CD14-positive monocyte (primary cell): ENCODE measurements around the gene SLC27A4. TPM values are rescaled to one million over a fixed set of nuclear protein-coding genes. Genes with fewer than 3 reads are reported as not detected.

Experiments
- DNase-seq, 3 donors: peaks; one replicate each; pipeline ENCODE4 v3.0.0-alpha.2; 2011 to 2022
- H2AFZ ChIP-seq: 2 replicates; pipeline ENCODE4 v1.6.0; 2012; ENCODE audit warnings: mild to moderate bottlenecking, low read depth, low read length, inconsistent platforms; ENCODE audit not compliant: insufficient read depth, poor library complexity, severe bottlenecking
- H3K27ac ChIP-seq, 2 donors: 1 replicate in 1 of 2; 2 replicates in 1 of 2; pipeline ENCODE4 v1.5.1; 2012 to 2013; ENCODE audit warnings: low read length in 2 of 2, control low read depth in 1 of 2, inconsistent platforms in 1 of 2, low read depth in 1 of 2, mild to moderate bottlenecking in 1 of 2
- H3K27me3 ChIP-seq, 2 donors: one replicate each; pipeline versions ENCODE4 v1.6.0 to v1.6.1; 2011 to 2013; ENCODE audit warnings: low read length in 2 of 2; ENCODE audit not compliant: control insufficient read depth in 2 of 2, insufficient read depth in 2 of 2
- H3K36me3 ChIP-seq, 2 donors: replicated peaks in 1 of 2; 1 replicate in 1 of 2; 2 replicates in 1 of 2; pipeline versions ENCODE4 v1.5.1 to v1.6.1; 2012 to 2013; ENCODE audit warnings: low read length in 2 of 2, control low read depth in 1 of 2, inconsistent platforms in 1 of 2, mild to moderate bottlenecking in 1 of 2; ENCODE audit not compliant: insufficient read depth in 2 of 2, control insufficient read depth in 1 of 2
- H3K4me1 ChIP-seq, 2 donors: 1 replicate in 1 of 2; 2 replicates in 1 of 2; pipeline versions ENCODE4 v1.5.1 to v1.6.1; 2012 to 2013; ENCODE audit warnings: low read length in 2 of 2, control low read depth in 1 of 2, inconsistent platforms in 1 of 2, mild to moderate bottlenecking in 1 of 2, moderate library complexity in 1 of 2; ENCODE audit not compliant: insufficient read depth in 2 of 2, control insufficient read depth in 1 of 2
- H3K4me2 ChIP-seq: replicated peaks from 2 replicates; pipeline ENCODE3; 2012; ENCODE audit warnings: low read length, moderate library complexity, mild to moderate bottlenecking; ENCODE audit not compliant: poor library complexity, severe bottlenecking; ENCODE audit errors: extremely low read depth
- H3K4me3 ChIP-seq, 3 experiments: fragments of 200-600 bp in 1 of 3; sonication (generic) in 1 of 3; replicated peaks in 1 of 3; 1 replicate in 2 of 3; 2 replicates in 1 of 3; pipeline ENCODE4 v1.5.1; 2011 to 2013; ENCODE audit warnings: low read length in 3 of 3, mild to moderate bottlenecking in 3 of 3, control low read depth in 2 of 3, low read depth in 2 of 3, inconsistent platforms in 1 of 3, moderate library complexity in 1 of 3
- H3K79me2 ChIP-seq: 2 replicates; pipeline ENCODE4 v1.6.0; 2012; ENCODE audit warnings: mild to moderate bottlenecking, control low read depth, inconsistent platforms, low read length, moderate library complexity; ENCODE audit not compliant: insufficient read depth
- H3K9ac ChIP-seq: 2 replicates; pipeline ENCODE4 v1.6.0; 2017; ENCODE audit warnings: low read length, mild to moderate bottlenecking; ENCODE audit not compliant: insufficient read depth, poor library complexity, severe bottlenecking
- H3K9me3 ChIP-seq, 2 donors: replicated peaks in 1 of 2; 1 replicate in 1 of 2; 2 replicates in 1 of 2; pipeline versions ENCODE4 v1.5.1 to v1.6.1; 2012 to 2013; ENCODE audit warnings: low read length in 2 of 2, control low read depth in 1 of 2; ENCODE audit not compliant: control insufficient read depth in 1 of 2, insufficient read depth in 1 of 2
- H4K20me1 ChIP-seq: 2 replicates; pipeline ENCODE4 v1.6.0; 2012; ENCODE audit warnings: mild to moderate bottlenecking, low read length, control low read depth, moderate library complexity; ENCODE audit not compliant: insufficient read depth
- H3K27ac Mint-ChIP-seq, 7 donors: one replicate each; pipeline ENCODE4 v1.8.0; 2020; ENCODE audit warnings: mild to moderate bottlenecking in 7 of 7, mixed read lengths in 7 of 7, moderate library complexity in 6 of 7, inconsistent platforms in 2 of 7
- H3K27me3 Mint-ChIP-seq, 3 donors: one replicate each; pipeline ENCODE4 v1.8.0; 2021 to 2022; ENCODE audit warnings: low read depth in 3 of 3, mild to moderate bottlenecking in 3 of 3, mixed read lengths in 3 of 3, moderate library complexity in 3 of 3, inconsistent platforms in 1 of 3
- H3K36me3 Mint-ChIP-seq, 2 donors: one replicate each; pipeline ENCODE4 v1.8.0; 2020; ENCODE audit warnings: mixed read lengths in 2 of 2, inconsistent platforms in 1 of 2, mild to moderate bottlenecking in 1 of 2
- H3K4me1 Mint-ChIP-seq: one replicate; pipeline ENCODE4 v1.8.0; 2020; ENCODE audit warnings: mild to moderate bottlenecking, mixed read lengths
- H3K4me3 Mint-ChIP-seq, 2 donors: one replicate each; pipeline ENCODE4 v1.8.0; 2020; ENCODE audit warnings: mild to moderate bottlenecking in 2 of 2, mixed read lengths in 2 of 2, moderate library complexity in 1 of 2
- H3K9me3 Mint-ChIP-seq, 7 donors: one replicate each; pipeline ENCODE4 v1.8.0; 2020 to 2022; ENCODE audit warnings: mixed read lengths in 7 of 7, mild to moderate bottlenecking in 6 of 7, moderate library complexity in 6 of 7, inconsistent platforms in 2 of 7
- WGBS: methylation state at CpG from one replicate; pipeline ENCODE4 v1.1.5; 2013; ENCODE audit warnings: missing lambda C conversion rate; ENCODE audit not compliant: insufficient coverage; 5-methylcytosine and 5-hydroxymethylcytosine counted together
- intact Hi-C, 2 donors: fragments of 100-400 bp; cut with micrococcal nuclease; formaldehyde crosslinking; loops; one replicate each; pipeline versions ENCODE4 v1.15.0 to v1.15.1; 2023
- polyA plus RNA-seq, 3 donors: library from polyadenylated mRNA; depleted of rRNA in 1 of 3; unstranded in 2 of 3; stranded (reverse) in 1 of 3; fragments of 300-500 nt in 2 of 3; fragments of >200 nt in 1 of 3; fragmentation: Illumina TruSeq in 2 of 3; gene quantifications; 1 replicate in 2 of 3; 2 replicates in 1 of 3; pipeline ENCODE4 v1.2.3, GENCODE V29; 2012 to 2021
- TF ChIP-seq, protein P1 (sequence below): fragments of 200-600 bp; IDR thresholded peaks from one replicate; pipeline ENCODE4 v1.8.0; 2022; ENCODE audit warnings: antibody characterized with exemption, mild to moderate bottlenecking

The SLC27A4 gene
- polyA plus RNA-seq, 3 donors, result 6.8 to 8.9 (median 6.8) TPM

GRCh38 chr9:128399861-128400260 is 59.5 kb downstream of the SLC27A4 start:
- DNase-seq, result no peak
- Mint-ChIP-seq H3K27ac (no peak overlapping the region), H3K27me3 (peaks cover 15 to 28% (median 15%) of the 10 kb centered on the region in 3 donors)

GRCh38 chr9:128404560-128404959 is 64.2 kb downstream of the SLC27A4 start:
- H3K27ac Mint-ChIP-seq, result no peak overlapping the region
- no peak overlapping the region for H3K9ac ChIP-seq
- no peaks in the 10 kb centered on the region for H3K79me2 ChIP-seq
- H3K4me3 Mint-ChIP-seq, result no peak overlapping the region
- no peak overlapping the region for H3K27ac ChIP-seq
- no peak overlapping the region for H2AFZ ChIP-seq
- no peaks in the 10 kb centered on the region for H3K9me3 Mint-ChIP-seq
- no peak overlapping the region for H3K4me3 ChIP-seq
- H3K4me1 ChIP-seq, result no peaks in the 10 kb centered on the region
- no peaks in the 10 kb centered on the region for H4K20me1 ChIP-seq
- H3K27me3 Mint-ChIP-seq, result peaks cover 14 to 28% (median 21%) of the 10 kb centered on the region in 3 donors
- intact Hi-C loops, result no loop called here
- H3K9me3 ChIP-seq, result no peaks in the 10 kb centered on the region
- TF ChIP-seq, protein P1, sequence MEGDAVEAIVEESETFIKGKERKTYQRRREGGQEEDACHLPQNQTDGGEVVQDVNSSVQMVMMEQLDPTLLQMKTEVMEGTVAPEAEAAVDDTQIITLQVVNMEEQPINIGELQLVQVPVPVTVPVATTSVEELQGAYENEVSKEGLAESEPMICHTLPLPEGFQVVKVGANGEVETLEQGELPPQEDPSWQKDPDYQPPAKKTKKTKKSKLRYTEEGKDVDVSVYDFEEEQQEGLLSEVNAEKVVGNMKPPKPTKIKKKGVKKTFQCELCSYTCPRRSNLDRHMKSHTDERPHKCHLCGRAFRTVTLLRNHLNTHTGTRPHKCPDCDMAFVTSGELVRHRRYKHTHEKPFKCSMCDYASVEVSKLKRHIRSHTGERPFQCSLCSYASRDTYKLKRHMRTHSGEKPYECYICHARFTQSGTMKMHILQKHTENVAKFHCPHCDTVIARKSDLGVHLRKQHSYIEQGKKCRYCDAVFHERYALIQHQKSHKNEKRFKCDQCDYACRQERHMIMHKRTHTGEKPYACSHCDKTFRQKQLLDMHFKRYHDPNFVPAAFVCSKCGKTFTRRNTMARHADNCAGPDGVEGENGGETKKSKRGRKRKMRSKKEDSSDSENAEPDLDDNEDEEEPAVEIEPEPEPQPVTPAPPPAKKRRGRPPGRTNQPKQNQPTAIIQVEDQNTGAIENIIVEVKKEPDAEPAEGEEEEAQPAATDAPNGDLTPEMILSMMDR, result no peak
- no peaks in the 10 kb centered on the region for H3K36me3 ChIP-seq
- peaks cover 5 to 16% of the 10 kb centered on the region in 2 donors for H3K27me3 ChIP-seq
- no peaks in the 10 kb centered on the region for H3K36me3 Mint-ChIP-seq
- no CpG with 5 or more reads among the region's 5 CpGs for WGBS
- no peak for DNase-seq
- H3K4me1 Mint-ChIP-seq, result no peaks in the 10 kb centered on the region
- H3K4me2 ChIP-seq, result no peak overlapping the region

More at GRCh38 chr9:128399861-128400260, 59.5 kb downstream of the SLC27A4 start:
- H2AFZ ChIP-seq, result no peak overlapping the region
- Mint-ChIP-seq H3K4me3 (no peak overlapping the region), H3K9me3 (no peaks in the 10 kb centered on the region), H3K36me3 (no peaks in the 10 kb centered on the region), H3K4me1 (peaks cover 14% of the 10 kb centered on the region)
- peaks cover 10 to 11% of the 10 kb centered on the region in 2 donors for H3K4me1 ChIP-seq
- no peak overlapping the region for H3K9ac ChIP-seq
- no peak overlapping the region for H3K4me3 ChIP-seq
- no peaks in the 10 kb centered on the region for H3K27me3 ChIP-seq
- H3K4me2 ChIP-seq, result no peak overlapping the region
- H3K9me3 ChIP-seq, result no peaks in the 10 kb centered on the region
- H3K27ac ChIP-seq, result no peak overlapping the region
- H3K36me3 ChIP-seq, result no peaks in the 10 kb centered on the region
- H3K79me2 ChIP-seq, result no peaks in the 10 kb centered on the region
- WGBS, result 88% methylated on average over 3 of the region's 3 CpGs
- intact Hi-C loops, result no loop called here
- TF ChIP-seq, protein P1, result no peak
- H4K20me1 ChIP-seq, result no peaks in the 10 kb centered on the region
